Measurements from ENCODE around the gene NUDT4B.
"Not testable (repeated sequence)": the region's sequence is repeated elsewhere in the genome, so short reads cannot be mapped to it uniquely, and the experiment has no call there.

NUDT4B gene

GRCh38 chr1:148748563-148749334 is at the start of gene NUDT4B:
NUDT4B (plus strand) TSS chr1:148748774; CDS start chr1:148748953, 179 bp downstream.
- not testable (repeated sequence) for DNase-seq (ENCODE audit: insufficient read length, low spot score); FAIRE-seq

GRCh38 chr1:148699357-148699756 is 49.2 kb upstream of the NUDT4B start:
- FAIRE-seq; DNase-seq (ENCODE audit: insufficient read length, low spot score): not testable (repeated sequence)

GRCh38 chr1:148702242-148702641 is 46.3 kb upstream of the NUDT4B start:
- not testable (repeated sequence) for FAIRE-seq; DNase-seq (ENCODE audit: insufficient read length, low spot score)

- DNase-seq (ENCODE audit: insufficient read length, low spot score); FAIRE-seq: not testable (repeated sequence)
These were observed 44.5 kb upstream of the NUDT4B start for GRCh38 chr1:148703973-148704591.

GRCh38 chr1:148705316-148705948 is 43.1 kb upstream of the NUDT4B start:
- not testable (repeated sequence) for DNase-seq (ENCODE audit: insufficient read length, low spot score); FAIRE-seq

GRCh38 chr1:148708779-148709333 is 39.7 kb upstream of the NUDT4B start:
- DNase-seq (ENCODE audit: insufficient read length, low spot score); FAIRE-seq: not testable (repeated sequence)

- not testable (repeated sequence) for DNase-seq (ENCODE audit: insufficient read length, low spot score); FAIRE-seq
These were observed 37.6 kb upstream of the NUDT4B start for GRCh38 chr1:148710772-148711523.

GRCh38 chr1:148712353-148712752 is 36.2 kb upstream of the NUDT4B start:
- not testable (repeated sequence) for DNase-seq (ENCODE audit: insufficient read length, low spot score); FAIRE-seq

- not testable (repeated sequence) for DNase-seq (ENCODE audit: insufficient read length, low spot score); FAIRE-seq
These were observed 33.1 kb upstream of the NUDT4B start for GRCh38 chr1:148715518-148715917.

GRCh38 chr1:148716966-148717520 is 31.5 kb upstream of the NUDT4B start:
- not testable (repeated sequence) for DNase-seq (ENCODE audit: insufficient read length, low spot score); FAIRE-seq

- not testable (repeated sequence) for FAIRE-seq; DNase-seq (ENCODE audit: insufficient read length, low spot score)
These were observed 27.7 kb upstream of the NUDT4B start for GRCh38 chr1:148720918-148721317.

- DNase-seq (ENCODE audit: insufficient read length, low spot score); FAIRE-seq: not testable (repeated sequence)
These were observed 25.8 kb upstream of the NUDT4B start for GRCh38 chr1:148722758-148723157.

GRCh38 chr1:148723515-148723914 is 25.1 kb upstream of the NUDT4B start:
- FAIRE-seq; DNase-seq (ENCODE audit: insufficient read length, low spot score): not testable (repeated sequence)

- FAIRE-seq; DNase-seq (ENCODE audit: insufficient read length, low spot score): not testable (repeated sequence)
These were observed 23.7 kb upstream of the NUDT4B start for GRCh38 chr1:148724872-148725271.

- not testable (repeated sequence) for FAIRE-seq; DNase-seq (ENCODE audit: insufficient read length, low spot score)
These were observed 20.7 kb upstream of the NUDT4B start for GRCh38 chr1:148727862-148728261.

GRCh38 chr1:148729128-148729527 is 19.4 kb upstream of the NUDT4B start:
- not testable (repeated sequence) for FAIRE-seq; DNase-seq (ENCODE audit: insufficient read length, low spot score)

GRCh38 chr1:148729541-148729940 is 19.0 kb upstream of the NUDT4B start:
- not testable (repeated sequence) for DNase-seq (ENCODE audit: insufficient read length, low spot score); FAIRE-seq

GRCh38 chr1:148732277-148732676 is 16.3 kb upstream of the NUDT4B start:
- not testable (repeated sequence) for DNase-seq (ENCODE audit: insufficient read length, low spot score); FAIRE-seq

GRCh38 chr1:148733585-148734310 is 14.8 kb upstream of the NUDT4B start:
- DNase-seq (ENCODE audit: insufficient read length, low spot score); FAIRE-seq: not testable (repeated sequence)

Data from D721Med (cell line).